ENCODE data around the gene RASSF5. TPM values are rescaled to one million over a fixed set of nuclear protein-coding genes. Genes with fewer than 3 reads are reported as not detected.

Gene RASSF5
- polyA plus RNA-seq, 1 of the 3 experiments (the other 2 are of a cell fraction) = 2.2 TPM

DNA sequence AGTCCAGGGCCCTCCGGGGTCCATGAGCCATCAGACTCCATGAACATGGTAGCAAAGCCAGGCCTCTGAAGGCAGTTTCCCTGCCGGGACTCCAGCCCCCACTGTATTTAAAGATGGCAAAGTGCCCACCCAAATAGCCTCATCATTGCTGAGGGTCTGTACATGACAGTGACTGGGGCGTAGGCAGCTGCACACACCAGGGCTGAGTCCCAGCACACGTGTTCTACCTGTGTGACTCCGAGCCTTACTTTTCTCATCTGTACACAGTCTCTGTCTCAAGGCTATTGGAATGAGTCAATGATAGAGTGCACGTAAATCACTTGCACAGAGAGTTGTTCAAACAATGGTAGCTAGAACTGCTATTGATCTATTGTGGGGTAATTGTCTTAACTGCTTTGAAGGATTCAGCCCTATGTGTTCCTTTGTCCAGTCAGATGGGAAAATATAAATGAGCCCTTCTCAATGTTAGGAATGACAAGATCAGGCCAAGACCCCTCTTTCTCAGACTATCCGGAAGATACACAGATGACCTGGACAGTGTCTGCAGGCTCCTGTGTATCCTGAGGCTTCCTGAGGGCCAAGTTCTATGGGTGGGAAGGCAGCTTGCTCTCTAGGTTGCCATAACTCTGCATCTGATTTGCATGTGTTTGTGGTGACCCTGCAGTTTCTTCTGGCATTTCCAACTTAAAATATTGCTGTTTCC is 48.9 kb downstream of the RASSF5 start:
- no peak overlapping the region for H3K9ac ChIP-seq
- no peak overlapping the region for H3K4me3 ChIP-seq (ENCODE audit: low read depth in 2 of 2, low read length in 1 of 2)
- no peaks in the 10 kb centered on the region for H3K79me2 ChIP-seq (ENCODE audit: insufficient read depth)
- ChIA-PET CTCF (interaction anchor here (1.2 to 6.8 kb wide), 8 partner anchors 8 to 78 kb away, joined by 3 to 67 read pairs (median 8); no protein-coding TSS in a partner anchor), POLR2A (no interaction called here)
- no peak overlapping the region for H3K27ac ChIP-seq (ENCODE audit: low read depth in 2 of 2, low read length in 1 of 2)
- peaks cover 0 to 10% of the 10 kb centered on the region in 2 experiments; a peak in 2 of 4 replicates for H3K4me1 ChIP-seq (ENCODE audit: control insufficient read depth in 1 of 2, insufficient read depth in 2 of 2, low read depth in 1 of 2, low read length in 1 of 2)
- peak overlapping the region; percentile 78; the same call in 1 of the 2 replicates for H3K4me2 ChIP-seq
- no peaks in the 10 kb centered on the region; the same call in 1 of the 2 replicates for H3K27me3 ChIP-seq (ENCODE audit: insufficient read depth)
- no peaks in the 10 kb centered on the region for H3K9me2 ChIP-seq
- WGBS (ENCODE audit: low lambda C conversion rate) = 98% methylated on average over 4 of the region's 7 CpGs
- H4K20me1 ChIP-seq (ENCODE audit: insufficient read depth) = no peaks in the 10 kb centered on the region
- DNase-seq = no peak
- no peak overlapping the region; the same call in 1 of the 2 replicates for H2AFZ ChIP-seq (ENCODE audit: low read depth)
- H3K36me3 ChIP-seq (replicated peaks in 1 of 2; ENCODE audit: control insufficient read depth in 1 of 2, insufficient read depth in 2 of 2, low read length in 1 of 2) = no peaks in the 10 kb centered on the region
- TF ChIP-seq USF1 (IDR thresholded peaks at IDR 0.05; ENCODE audit: borderline replicate concordance, low read depth) = no peak
- no peak for TF ChIP-seq TEAD4 (IDR thresholded peaks at IDR 0.05; ENCODE audit: borderline replicate concordance, insufficient read depth)
- no peak for TF ChIP-seq TCF12 (IDR thresholded peaks at IDR 0.05)
- no peak for TF ChIP-seq SMC3 (IDR thresholded peaks at IDR 0.05; ENCODE audit: low read depth, low read length)
- H3K9me3 ChIP-seq = no peaks in the 10 kb centered on the region
- no peaks in the 10 kb centered on the region for H3F3A ChIP-seq (replicated peaks; ENCODE audit: insufficient read depth)

DNA sequence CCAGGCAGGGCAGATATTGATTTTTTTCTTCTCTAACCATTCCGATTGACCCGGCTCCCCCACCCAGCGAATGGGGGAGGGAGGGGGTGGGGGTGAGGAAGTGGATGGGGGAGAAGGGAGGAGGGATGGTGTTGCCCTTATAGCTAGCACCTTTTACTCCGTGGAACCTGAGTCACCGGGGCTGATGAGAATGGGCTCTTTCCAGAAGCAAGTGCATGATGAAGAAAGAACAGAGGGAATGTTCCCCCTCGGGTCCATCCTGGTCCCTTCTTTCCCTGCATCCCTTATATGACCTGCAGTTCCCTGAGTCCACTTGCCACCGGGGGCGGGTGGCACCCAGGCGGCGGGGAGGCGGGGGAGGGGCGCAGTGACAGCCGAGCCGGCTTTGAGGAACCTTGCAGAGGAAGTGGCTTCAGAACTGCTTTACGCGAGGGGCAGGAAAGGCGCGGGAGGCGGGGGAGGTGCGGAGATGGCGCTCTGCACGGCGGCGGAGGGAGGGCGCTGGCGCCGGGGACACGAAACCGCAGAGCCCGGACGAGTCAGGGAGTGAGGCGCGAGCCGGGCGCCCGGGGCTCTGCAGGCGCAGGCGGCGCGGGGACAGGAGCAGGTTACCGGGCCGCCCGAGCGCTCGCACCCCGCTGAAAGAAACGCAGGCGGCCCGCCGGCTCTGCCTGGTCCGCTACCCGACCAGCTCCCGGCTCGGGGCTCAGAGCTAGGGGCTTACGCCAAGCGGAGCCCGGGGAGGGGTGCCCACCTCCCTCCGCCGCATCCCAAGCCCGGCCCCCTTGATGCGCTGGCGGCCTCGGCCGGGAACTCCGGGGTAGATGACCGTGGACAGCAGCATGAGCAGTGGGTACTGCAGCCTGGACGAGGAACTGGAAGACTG is 49.7 kb downstream of the RASSF5 start:
- H3K4me2 ChIP-seq = peak overlapping the region; percentile 78
- H3K4me3 ChIP-seq (ENCODE audit: low read depth in 2 of 2, low read length in 1 of 2) = peak overlapping the region; percentile 61 to 69
- WGBS (ENCODE audit: low lambda C conversion rate) = 6% methylated on average over 39 of the region's 67 CpGs
- ChIA-PET CTCF (interaction anchor here (1.0 to 6.8 kb wide), 6 partner anchors 11 to 78 kb away, joined by 4 to 67 read pairs (median 8); partner anchors contain the start of gene EIF2D), POLR2A (no interaction called here)
- peak overlapping the region; percentile 89 for H2AFZ ChIP-seq (ENCODE audit: low read depth)
- peaks cover 0 to 10% of the 10 kb centered on the region in 2 experiments; a peak in 2 of 4 replicates for H3K4me1 ChIP-seq (ENCODE audit: control insufficient read depth in 1 of 2, insufficient read depth in 2 of 2, low read depth in 1 of 2, low read length in 1 of 2)
- H3K36me3 ChIP-seq (replicated peaks in 1 of 2; ENCODE audit: control insufficient read depth in 1 of 2, insufficient read depth in 2 of 2, low read length in 1 of 2) = no peaks in the 10 kb centered on the region
- H4K20me1 ChIP-seq (ENCODE audit: insufficient read depth) = no peaks in the 10 kb centered on the region
- DNase-seq = peak; percentile 87
- H3K9me2 ChIP-seq = no peaks in the 10 kb centered on the region
- no peak overlapping the region for H3K27ac ChIP-seq (ENCODE audit: low read depth in 2 of 2, low read length in 1 of 2)
- H3K79me2 ChIP-seq (ENCODE audit: insufficient read depth) = no peaks in the 10 kb centered on the region
- H3K9ac ChIP-seq = no peak overlapping the region; the same call in 1 of the 2 replicates
- TF ChIP-seq EP300 (IDR thresholded peaks at IDR 0.05; ENCODE audit: borderline replicate concordance in 1 of 2, low read depth in 1 of 2, low read length in 1 of 2) = peak in 1 of 2 experiments; percentile 11; a peak in 1 of 4 replicates
- TF ChIP-seq POLR2AphosphoS5 (IDR thresholded peaks at IDR 0.05; ENCODE audit: low read depth, low read length) = no peak
- TF ChIP-seq, protein P1, sequence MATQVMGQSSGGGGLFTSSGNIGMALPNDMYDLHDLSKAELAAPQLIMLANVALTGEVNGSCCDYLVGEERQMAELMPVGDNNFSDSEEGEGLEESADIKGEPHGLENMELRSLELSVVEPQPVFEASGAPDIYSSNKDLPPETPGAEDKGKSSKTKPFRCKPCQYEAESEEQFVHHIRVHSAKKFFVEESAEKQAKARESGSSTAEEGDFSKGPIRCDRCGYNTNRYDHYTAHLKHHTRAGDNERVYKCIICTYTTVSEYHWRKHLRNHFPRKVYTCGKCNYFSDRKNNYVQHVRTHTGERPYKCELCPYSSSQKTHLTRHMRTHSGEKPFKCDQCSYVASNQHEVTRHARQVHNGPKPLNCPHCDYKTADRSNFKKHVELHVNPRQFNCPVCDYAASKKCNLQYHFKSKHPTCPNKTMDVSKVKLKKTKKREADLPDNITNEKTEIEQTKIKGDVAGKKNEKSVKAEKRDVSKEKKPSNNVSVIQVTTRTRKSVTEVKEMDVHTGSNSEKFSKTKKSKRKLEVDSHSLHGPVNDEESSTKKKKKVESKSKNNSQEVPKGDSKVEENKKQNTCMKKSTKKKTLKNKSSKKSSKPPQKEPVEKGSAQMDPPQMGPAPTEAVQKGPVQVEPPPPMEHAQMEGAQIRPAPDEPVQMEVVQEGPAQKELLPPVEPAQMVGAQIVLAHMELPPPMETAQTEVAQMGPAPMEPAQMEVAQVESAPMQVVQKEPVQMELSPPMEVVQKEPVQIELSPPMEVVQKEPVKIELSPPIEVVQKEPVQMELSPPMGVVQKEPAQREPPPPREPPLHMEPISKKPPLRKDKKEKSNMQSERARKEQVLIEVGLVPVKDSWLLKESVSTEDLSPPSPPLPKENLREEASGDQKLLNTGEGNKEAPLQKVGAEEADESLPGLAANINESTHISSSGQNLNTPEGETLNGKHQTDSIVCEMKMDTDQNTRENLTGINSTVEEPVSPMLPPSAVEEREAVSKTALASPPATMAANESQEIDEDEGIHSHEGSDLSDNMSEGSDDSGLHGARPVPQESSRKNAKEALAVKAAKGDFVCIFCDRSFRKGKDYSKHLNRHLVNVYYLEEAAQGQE (IDR thresholded peaks at IDR 0.05; ENCODE audit: low read depth, low read length) = peak; percentile 85
- 0 out of 2 replicates have a peak, but pooled peaks have one; percentile 19 for TF ChIP-seq MXI1 (IDR thresholded peaks at IDR 0.05; ENCODE audit: low read depth, low read length)
- TF ChIP-seq, protein P2, sequence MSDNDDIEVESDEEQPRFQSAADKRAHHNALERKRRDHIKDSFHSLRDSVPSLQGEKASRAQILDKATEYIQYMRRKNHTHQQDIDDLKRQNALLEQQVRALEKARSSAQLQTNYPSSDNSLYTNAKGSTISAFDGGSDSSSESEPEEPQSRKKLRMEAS (IDR thresholded peaks at IDR 0.05; ENCODE audit: low read depth) = 0 out of 2 replicates have a peak, but pooled peaks have one; percentile 28
- H3K9me3 ChIP-seq = no peaks in the 10 kb centered on the region
- no peaks in the 10 kb centered on the region for H3F3A ChIP-seq (replicated peaks; ENCODE audit: insufficient read depth)
- no peaks in the 10 kb centered on the region; the same call in 1 of the 2 replicates for H3K27me3 ChIP-seq (ENCODE audit: insufficient read depth)
